Astrocyte (in vitro differentiated cells and primary cell): ENCODE measurements around the gene DDX55.

Experiments
- EZH2 ChIP-seq: IDR thresholded peaks from 2 replicates; pipeline ENCODE4 v1.6.1; 2012; ENCODE audit warnings: mild to moderate bottlenecking, low read length, inconsistent platforms; ENCODE audit not compliant: insufficient read depth
- TF ChIP-seq, protein P1 (sequence below): IDR thresholded peaks from 2 replicates; pipeline ENCODE4 v1.5.1; 2011; ENCODE audit warnings: low read depth, mild to moderate bottlenecking, inconsistent platforms, low read length, moderate library complexity; ENCODE audit not compliant: insufficient read depth

DNA sequence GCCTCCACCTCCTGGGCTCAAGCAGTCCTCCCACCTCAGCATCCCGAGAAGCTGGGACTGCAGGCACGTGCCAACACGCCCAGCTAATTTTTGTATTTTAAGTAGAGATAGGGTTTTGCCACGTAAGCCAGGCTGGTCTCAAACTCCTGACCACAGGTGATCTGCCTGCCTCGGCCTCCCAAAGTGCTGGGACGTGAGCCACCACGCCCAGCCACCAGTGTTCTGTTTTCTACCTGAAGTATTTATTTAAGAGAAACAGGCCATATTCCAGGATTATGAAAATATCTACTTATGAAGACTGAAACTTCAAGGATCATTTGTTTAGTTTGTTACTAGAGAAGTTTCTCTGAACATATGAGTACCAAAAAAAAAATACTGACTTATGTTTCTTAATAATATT, 42.0 kb downstream of the DDX55 start:
- TF ChIP-seq, protein P1, sequence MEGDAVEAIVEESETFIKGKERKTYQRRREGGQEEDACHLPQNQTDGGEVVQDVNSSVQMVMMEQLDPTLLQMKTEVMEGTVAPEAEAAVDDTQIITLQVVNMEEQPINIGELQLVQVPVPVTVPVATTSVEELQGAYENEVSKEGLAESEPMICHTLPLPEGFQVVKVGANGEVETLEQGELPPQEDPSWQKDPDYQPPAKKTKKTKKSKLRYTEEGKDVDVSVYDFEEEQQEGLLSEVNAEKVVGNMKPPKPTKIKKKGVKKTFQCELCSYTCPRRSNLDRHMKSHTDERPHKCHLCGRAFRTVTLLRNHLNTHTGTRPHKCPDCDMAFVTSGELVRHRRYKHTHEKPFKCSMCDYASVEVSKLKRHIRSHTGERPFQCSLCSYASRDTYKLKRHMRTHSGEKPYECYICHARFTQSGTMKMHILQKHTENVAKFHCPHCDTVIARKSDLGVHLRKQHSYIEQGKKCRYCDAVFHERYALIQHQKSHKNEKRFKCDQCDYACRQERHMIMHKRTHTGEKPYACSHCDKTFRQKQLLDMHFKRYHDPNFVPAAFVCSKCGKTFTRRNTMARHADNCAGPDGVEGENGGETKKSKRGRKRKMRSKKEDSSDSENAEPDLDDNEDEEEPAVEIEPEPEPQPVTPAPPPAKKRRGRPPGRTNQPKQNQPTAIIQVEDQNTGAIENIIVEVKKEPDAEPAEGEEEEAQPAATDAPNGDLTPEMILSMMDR, result no peak
- no peak for TF ChIP-seq EZH2
